Ascending aorta (tissue), 2 donors: Measurements from ENCODE around the gene ASPSCR1. TPM values are rescaled to one million over a fixed set of nuclear protein-coding genes. Genes with fewer than 3 reads are reported as not detected.

Experiments used
- DNase-seq, 2 donors: peaks; one replicate each; pipeline ENCODE4 v3.0.0-alpha.2; 2019; ENCODE audit warnings: low spot score in 2 of 2
- H3K27ac ChIP-seq, 2 donors: fragments of 200-600 bp; sonication (generic); one replicate each; pipeline ENCODE4 v1.5.1; 2016 to 2017; ENCODE audit warnings: mild to moderate bottlenecking in 1 of 2
- H3K27me3 ChIP-seq: fragments of 200-600 bp; sonication (generic); one replicate; pipeline ENCODE4 v1.5.1; 2017
- H3K36me3 ChIP-seq, 2 donors: fragments of 200-600 bp; sonication (generic); one replicate each; pipeline ENCODE4 v1.5.1; 2016
- H3K4me1 ChIP-seq, 2 donors: fragments of 200-600 bp; sonication (generic); one replicate each; pipeline ENCODE4 v1.5.1; 2016 to 2017; ENCODE audit warnings: mild to moderate bottlenecking in 1 of 2
- H3K4me3 ChIP-seq, 2 donors: fragments of 200-600 bp; sonication (generic); one replicate each; pipeline ENCODE4 v1.5.1; 2016 to 2017; ENCODE audit warnings: mild to moderate bottlenecking in 1 of 2
- H3K9me3 ChIP-seq, 2 donors: fragments of 200-600 bp; sonication (generic); one replicate each; pipeline ENCODE4 v1.5.1; 2016
- CTCF ChIP-seq, 3 experiments: fragments of 200-600 bp in 2 of 3; fragments of 450-650 bp in 1 of 3; sonication (generic) in 2 of 3; IDR thresholded peaks; one replicate each; pipeline ENCODE4 v1.5.1; 2016 to 2019; ENCODE audit warnings: antibody characterized with exemption in 3 of 3, mild to moderate bottlenecking in 1 of 3, moderate library complexity in 1 of 3
- intact Hi-C: fragments of 100-400 bp; cut with DNase I; formaldehyde crosslinking; loops from one replicate; pipeline ENCODE4 v1.15.1; 2023
- total RNA-seq: library from RNA; depleted of rRNA; stranded (reverse); fragments of >200 nt; gene quantifications from one replicate; pipeline ENCODE4 v1.1.0, GENCODE V29; 2016

The ASPSCR1 gene
- total RNA-seq, 1 donor from 2014 or later, result 45.1 TPM

GRCh38 chr17:82029391-82029790, 52.0 kb downstream of the ASPSCR1 start:
- no peak for DNase-seq
- no peak for TF ChIP-seq CTCF (IDR thresholded peaks at IDR 0.05)
- no peak overlapping the region for H3K4me3 ChIP-seq
- H3K36me3 ChIP-seq, result no peaks in the 10 kb centered on the region
- peaks cover 10 to 18% of the 10 kb centered on the region in 2 donors for H3K4me1 ChIP-seq
- peaks cover 8% of the 10 kb centered on the region for H3K27me3 ChIP-seq
- no peaks in the 10 kb centered on the region for H3K9me3 ChIP-seq
- H3K27ac ChIP-seq, result no peak overlapping the region
- intact Hi-C loops, result no loop called here

- intact Hi-C loops, result loop anchor here (1.0 kb wide), 1 partner anchor 124 kb away; no protein-coding TSS in a partner anchor
- H3K27ac ChIP-seq, result no peak overlapping the region
- H3K4me3 ChIP-seq, result peak overlapping the region; percentile 52 to 71
- H3K36me3 ChIP-seq, result no peaks in the 10 kb centered on the region
- H3K4me1 ChIP-seq, result peaks cover 10 to 18% of the 10 kb centered on the region in 2 donors
- DNase-seq, result no peak
- no peak for TF ChIP-seq CTCF (IDR thresholded peaks at IDR 0.05)
- peaks cover 8% of the 10 kb centered on the region for H3K27me3 ChIP-seq
- no peaks in the 10 kb centered on the region for H3K9me3 ChIP-seq
Measured at GRCh38 chr17:82029990-82030469, 52.6 kb downstream of the ASPSCR1 start.

GRCh38 chr17:82030470-82031302, 53.3 kb downstream of the ASPSCR1 start:
- DNase-seq, result peak in 1 of 2 donors; percentile 82

GRCh38 chr17:82031303-82031884, 54.0 kb downstream of the ASPSCR1 start, which contains the start of gene RAC3:
RAC3 (plus strand) TSS chr17:82031678; CDS start chr17:82031762, 84 bp downstream.
- no peak within 1 kb of the TSS for H3K27ac ChIP-seq
- DNase-seq, result no peak
- peaks cover 8% of the 10 kb centered on the region for H3K27me3 ChIP-seq
- H3K4me1 ChIP-seq, result peaks cover 16 to 24% of the 10 kb centered on the region in 2 donors
- intact Hi-C loops, result no loop called here
- H3K4me3 ChIP-seq, result peak within 1 kb of the TSS; percentile 52 to 71
- no peaks in the 10 kb centered on the region for H3K9me3 ChIP-seq
- H3K36me3 ChIP-seq, result no peaks in the 10 kb centered on the region
- TF ChIP-seq CTCF (IDR thresholded peaks at IDR 0.05), result no peak

More at GRCh38 chr17:82030470-82031302, 53.3 kb downstream of the ASPSCR1 start:
- Histone ChIP-seq H3K36me3 (no peaks in the 10 kb centered on the region), H3K27ac (no peak overlapping the region), H3K27me3 (peaks cover 8% of the 10 kb centered on the region), H3K4me1 (peaks cover 10 to 18% of the 10 kb centered on the region in 2 donors), H3K4me3 (peak overlapping the region; percentile 52 to 71), H3K9me3 (no peaks in the 10 kb centered on the region)
- intact Hi-C loops, result loop anchor here (1.0 kb wide), 1 partner anchor 124 kb away; no protein-coding TSS in a partner anchor
- TF ChIP-seq CTCF (IDR thresholded peaks at IDR 0.05), result peak; percentile 92 to 98 (median 95)

GRCh38 chr17:82031885-82032627, 54.6 kb downstream of the ASPSCR1 start:
- Histone ChIP-seq H3K9me3 (no peaks in the 10 kb centered on the region), H3K27me3 (peaks cover 8% of the 10 kb centered on the region), H3K4me1 (peaks cover 21 to 30% of the 10 kb centered on the region in 2 donors), H3K4me3 (peak overlapping the region; percentile 14 to 45), H3K27ac (no peak overlapping the region), H3K36me3 (no peaks in the 10 kb centered on the region)
- no peak for DNase-seq
- intact Hi-C loops, result no loop called here
- TF ChIP-seq CTCF (IDR thresholded peaks at IDR 0.05), result no peak
